GM03348 (cell line): Measurements from ENCODE around the gene WDR4.
"Not testable (repeated sequence)": the region's sequence is repeated elsewhere in the genome, so short reads cannot be mapped to it uniquely, and the experiment has no call there.

Experiments used
- DNase-seq: peaks from one replicate; pipeline ENCODE4 v3.0.0; 2012; ENCODE audit warnings: low spot score

WDR4 gene

GRCh38 chr21:42815217-42815616, 64.1 kb downstream of the WDR4 start:
- no peak for DNase-seq

GRCh38 chr21:42812528-42813241, 66.7 kb downstream of the WDR4 start:
- DNase-seq: not testable (repeated sequence)

- no peak for DNase-seq
These were observed 67.4 kb downstream of the WDR4 start for GRCh38 chr21:42811960-42812359.

GRCh38 chr21:42809577-42810475, 69.5 kb downstream of the WDR4 start:
- DNase-seq: no peak

DNA sequence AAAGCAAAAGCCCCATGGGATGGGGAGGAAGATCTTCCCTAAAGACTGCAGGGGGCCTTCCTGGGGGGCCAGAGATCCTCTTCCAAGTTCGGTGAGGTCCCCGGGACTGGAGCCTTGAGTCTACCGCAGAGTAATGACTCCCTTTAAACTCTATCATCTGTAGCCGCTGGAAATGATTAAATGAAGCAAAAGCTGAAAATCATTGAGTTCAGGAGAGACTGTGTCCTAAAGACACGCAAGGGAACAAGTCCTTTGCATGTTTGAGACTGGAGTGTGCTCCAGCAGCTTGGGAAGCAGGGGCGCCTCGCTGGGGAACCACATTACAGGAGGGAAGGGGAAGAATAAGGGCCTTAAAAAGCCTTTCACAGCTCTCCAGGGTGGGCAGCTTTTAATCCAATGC, 70.2 kb downstream of the WDR4 start:
- no peak for DNase-seq

GRCh38 chr21:42807938-42808613, 71.3 kb downstream of the WDR4 start:
- no peak for DNase-seq

DNA sequence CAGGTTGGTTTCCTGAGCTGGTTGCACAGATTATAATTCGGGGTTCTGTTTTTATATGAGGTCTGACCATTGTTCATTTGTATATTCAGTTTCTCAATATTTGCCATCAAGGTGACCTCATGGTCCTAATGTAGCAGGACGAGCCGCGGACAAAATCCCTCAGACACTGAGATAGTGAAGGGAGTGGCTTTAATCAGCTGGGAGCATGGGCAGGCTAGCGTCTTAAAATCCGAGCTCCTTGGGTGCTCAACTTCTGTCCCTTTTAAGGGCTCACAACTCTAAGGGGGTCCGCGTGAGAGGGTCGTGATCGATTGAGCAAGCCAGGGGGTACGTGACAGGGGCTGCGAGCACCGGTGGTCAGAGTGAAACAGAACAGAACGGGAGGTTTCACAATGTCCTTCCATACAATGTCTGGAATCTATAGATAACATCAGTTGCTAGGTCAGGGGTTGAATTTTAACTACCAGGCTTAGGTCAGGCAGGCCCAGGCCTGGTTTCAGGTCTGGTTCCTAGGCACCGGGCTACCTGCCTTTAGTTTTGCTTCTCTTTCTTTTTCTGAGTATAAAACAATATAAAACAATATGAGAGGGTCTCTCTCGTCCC, 71.9 kb downstream of the WDR4 start:
- not testable (repeated sequence) for DNase-seq

DNA sequence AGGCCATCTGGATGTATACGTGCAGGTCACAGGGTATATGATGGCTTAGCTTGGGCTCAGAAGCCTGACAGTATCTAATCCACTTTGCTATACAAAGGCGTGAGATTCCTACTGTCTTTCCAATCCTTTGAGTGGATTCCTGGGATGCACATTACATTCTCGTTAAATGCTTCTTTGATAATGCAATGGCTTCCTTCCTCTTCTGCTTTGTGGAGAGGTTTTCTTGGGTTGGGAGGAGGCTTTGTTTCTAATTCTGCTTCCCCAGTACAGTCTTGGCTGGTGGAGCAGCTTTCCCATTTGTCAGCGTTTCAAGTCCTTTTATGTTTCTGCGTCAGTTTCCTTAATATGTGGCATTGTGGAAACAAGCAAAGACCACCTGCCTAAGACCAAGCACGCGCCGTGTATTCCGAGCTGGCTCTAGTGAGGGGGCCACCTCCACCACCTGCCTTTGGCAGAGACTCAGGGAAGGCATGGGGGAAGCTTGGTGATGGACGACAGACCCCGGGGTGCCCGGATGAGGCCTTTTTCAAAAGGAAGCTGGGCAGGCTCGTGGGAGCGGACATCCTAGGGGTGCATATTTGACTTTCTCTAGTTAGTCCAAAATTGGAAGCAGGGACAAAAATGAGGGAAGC, 72.7 kb downstream of the WDR4 start:
- DNase-seq: no peak

- not testable (repeated sequence) for DNase-seq
These were observed 77.7 kb downstream of the WDR4 start for GRCh38 chr21:42801616-42802015.

- no peak for DNase-seq
These were observed 79.4 kb downstream of the WDR4 start for GRCh38 chr21:42799948-42800347.

DNA sequence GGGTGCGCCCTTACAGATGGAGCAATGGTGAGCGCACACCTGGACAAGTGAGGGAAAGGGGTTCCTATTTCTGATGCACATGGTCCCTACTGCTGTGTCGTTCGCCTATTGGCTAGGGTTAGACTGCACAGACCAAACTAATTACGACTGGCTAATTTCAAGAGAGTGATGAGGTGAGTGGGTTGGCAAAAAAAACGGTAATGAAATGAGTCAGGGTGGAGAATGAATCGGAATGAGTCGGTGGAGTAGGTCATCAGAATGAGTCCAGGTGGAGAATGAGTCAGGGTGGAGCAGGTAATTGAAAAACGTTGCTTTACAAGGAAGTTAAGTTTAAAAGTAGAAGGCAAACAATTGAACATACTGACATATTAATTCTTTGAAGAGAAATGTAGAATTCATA, 79.8 kb downstream of the WDR4 start:
- DNase-seq: no peak
